PC-9 (cell line): Measurements from ENCODE around the gene FGFR2.

Experiments used
- EZH2 ChIP-seq: fragments of 200-600 bp; sonication (generic); IDR thresholded peaks from 2 replicates; pipeline ENCODE4 v1.8.0; 2017; ENCODE audit warnings: antibody characterized with exemption, low read depth
- TF ChIP-seq, protein P1 (sequence below): fragments of 200-600 bp; sonication (generic); conservative IDR thresholded peaks from 2 replicates; pipeline ENCODE4 v1.6.1; 2017; ENCODE audit warnings: mixed run types, antibody characterized with exemption, mild to moderate bottlenecking, moderate library complexity

DNA sequence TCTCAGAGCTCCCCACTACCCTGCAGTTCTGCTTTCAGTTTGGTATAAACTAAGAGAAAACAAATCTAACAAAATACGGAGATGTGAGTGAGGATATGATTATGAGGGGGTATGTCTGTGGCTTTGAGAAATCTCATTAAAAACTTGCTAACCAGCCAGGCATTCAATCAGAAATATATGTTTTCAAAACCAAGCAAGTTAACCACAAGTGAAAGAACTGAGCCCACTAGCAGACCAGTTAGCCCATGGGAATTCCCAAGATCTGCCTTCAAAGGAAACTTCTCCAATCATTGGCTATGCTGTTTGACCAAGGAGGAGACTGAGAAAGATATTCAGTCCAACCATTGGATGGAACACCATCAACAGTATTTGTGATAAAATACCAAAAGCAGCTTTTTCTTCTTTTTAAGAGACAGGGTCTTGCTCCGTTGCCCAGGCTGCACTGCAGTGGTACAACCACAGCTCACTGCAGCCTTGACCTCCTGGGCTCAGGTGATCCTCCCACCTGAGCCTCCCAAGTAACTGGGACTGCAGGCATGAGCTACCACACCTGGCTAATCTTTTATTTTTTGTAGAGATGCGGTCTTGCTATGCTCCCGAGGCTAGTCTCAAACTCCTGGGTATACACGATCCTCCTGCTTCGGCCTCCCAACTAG is 41.2 kb downstream of the FGFR2 start:
- TF ChIP-seq, protein P1, sequence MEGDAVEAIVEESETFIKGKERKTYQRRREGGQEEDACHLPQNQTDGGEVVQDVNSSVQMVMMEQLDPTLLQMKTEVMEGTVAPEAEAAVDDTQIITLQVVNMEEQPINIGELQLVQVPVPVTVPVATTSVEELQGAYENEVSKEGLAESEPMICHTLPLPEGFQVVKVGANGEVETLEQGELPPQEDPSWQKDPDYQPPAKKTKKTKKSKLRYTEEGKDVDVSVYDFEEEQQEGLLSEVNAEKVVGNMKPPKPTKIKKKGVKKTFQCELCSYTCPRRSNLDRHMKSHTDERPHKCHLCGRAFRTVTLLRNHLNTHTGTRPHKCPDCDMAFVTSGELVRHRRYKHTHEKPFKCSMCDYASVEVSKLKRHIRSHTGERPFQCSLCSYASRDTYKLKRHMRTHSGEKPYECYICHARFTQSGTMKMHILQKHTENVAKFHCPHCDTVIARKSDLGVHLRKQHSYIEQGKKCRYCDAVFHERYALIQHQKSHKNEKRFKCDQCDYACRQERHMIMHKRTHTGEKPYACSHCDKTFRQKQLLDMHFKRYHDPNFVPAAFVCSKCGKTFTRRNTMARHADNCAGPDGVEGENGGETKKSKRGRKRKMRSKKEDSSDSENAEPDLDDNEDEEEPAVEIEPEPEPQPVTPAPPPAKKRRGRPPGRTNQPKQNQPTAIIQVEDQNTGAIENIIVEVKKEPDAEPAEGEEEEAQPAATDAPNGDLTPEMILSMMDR, result no peak
- no peak for TF ChIP-seq EZH2
